HEK293 (cell line): ENCODE measurements around the gene MUSK.

Source experiments
- AEBP2 ChIP-seq: fragments of 450-650 bp; formaldehyde crosslinking; IDR thresholded peaks from 2 replicates; pipeline ENCODE4 v1.5.1; 2016; ENCODE audit warnings: missing biosample characterization, missing genetic modification characterization, borderline replicate concordance
- ATF2 ChIP-seq: fragments of 450-650 bp; formaldehyde crosslinking; IDR thresholded peaks from 2 replicates; pipeline ENCODE4 v1.5.1; 2016; ENCODE audit warnings: missing biosample characterization, missing genetic modification characterization, low read depth
- CTCF ChIP-seq: fragments of 450-650 bp; formaldehyde crosslinking; IDR thresholded peaks from 2 replicates; pipeline ENCODE4 v1.5.1; 2016; ENCODE audit warnings: missing biosample characterization, missing genetic modification characterization
- ZIC2 ChIP-seq: fragments of 450-650 bp; formaldehyde crosslinking; IDR thresholded peaks from 2 replicates; pipeline ENCODE4 v1.5.1; 2016; ENCODE audit warnings: missing biosample characterization, missing genetic modification characterization
- ZNF121 ChIP-seq: fragments of 450-650 bp; formaldehyde crosslinking; IDR thresholded peaks from 2 replicates; pipeline ENCODE4 v1.5.1; 2016; ENCODE audit warnings: missing biosample characterization, missing genetic modification characterization
- ZNF24 ChIP-seq: fragments of 450-650 bp; formaldehyde crosslinking; IDR thresholded peaks from 2 replicates; pipeline ENCODE4 v1.5.1; 2016; ENCODE audit warnings: missing biosample characterization, missing genetic modification characterization
- ZNF341 ChIP-seq: fragments of 450-650 bp; formaldehyde crosslinking; IDR thresholded peaks from 2 replicates; pipeline ENCODE4; 2016; ENCODE audit warnings: low read depth, missing biosample characterization, missing genetic modification characterization
- ZNF449 ChIP-seq: fragments of 450-650 bp; formaldehyde crosslinking; IDR thresholded peaks from 2 replicates; pipeline ENCODE4 v1.5.1; 2017; ENCODE audit warnings: missing biosample characterization, mild to moderate bottlenecking, missing genetic modification characterization, moderate library complexity
- ZNF670 ChIP-seq: fragments of 450-650 bp; formaldehyde crosslinking; IDR thresholded peaks from 2 replicates; pipeline ENCODE4 v1.5.1; 2016; ENCODE audit warnings: missing biosample characterization, missing genetic modification characterization, low read depth
- ZNF792 ChIP-seq: fragments of 450-650 bp; formaldehyde crosslinking; IDR thresholded peaks from 2 replicates; pipeline ENCODE4 v1.5.1; 2016; ENCODE audit warnings: missing biosample characterization, missing genetic modification characterization

- TF ChIP-seq ZNF24 (tag by site-specific recombination) (no peak), CTCF (no peak), AEBP2 (no peak), ATF2 (no peak), ZIC2 (tag by site-specific recombination) (no peak), ZNF341 (no peak), ZNF792 (no peak), ZNF449 (tag by site-specific recombination) (no peak), ZNF670 (tag by site-specific recombination) (no peak), ZNF121 (tag by site-specific recombination) (no peak)
Observed at GRCh38 chr9:110802416-110803035, 133.9 kb downstream of the MUSK start.
